ENCODE measurements around the gene HOXA13.

Gene HOXA13

DNA sequence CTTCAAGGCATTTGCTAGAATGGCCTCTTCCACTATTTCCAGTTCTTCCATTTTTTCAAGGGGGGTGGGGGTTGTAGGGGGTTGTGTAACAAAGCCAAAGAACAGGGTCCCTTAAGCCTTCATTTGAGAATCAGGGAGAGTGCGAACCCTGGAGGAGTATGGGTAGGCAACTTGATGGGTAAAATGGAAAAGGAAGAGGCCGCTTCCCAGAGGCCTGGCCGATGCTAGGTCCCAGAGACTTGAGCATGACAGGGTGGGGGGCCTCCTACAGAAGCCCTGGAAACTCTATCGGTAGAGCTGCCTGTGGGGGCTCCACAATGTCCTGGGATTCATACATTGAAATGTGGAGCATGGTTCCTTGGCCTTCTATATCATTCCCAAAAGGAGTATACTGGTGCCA, 9.1 kb upstream of the HOXA13 start:
- no peak for DNase-seq (ENCODE audit: low read depth in 2 of 2, low spot score in 1 of 2)

DNA sequence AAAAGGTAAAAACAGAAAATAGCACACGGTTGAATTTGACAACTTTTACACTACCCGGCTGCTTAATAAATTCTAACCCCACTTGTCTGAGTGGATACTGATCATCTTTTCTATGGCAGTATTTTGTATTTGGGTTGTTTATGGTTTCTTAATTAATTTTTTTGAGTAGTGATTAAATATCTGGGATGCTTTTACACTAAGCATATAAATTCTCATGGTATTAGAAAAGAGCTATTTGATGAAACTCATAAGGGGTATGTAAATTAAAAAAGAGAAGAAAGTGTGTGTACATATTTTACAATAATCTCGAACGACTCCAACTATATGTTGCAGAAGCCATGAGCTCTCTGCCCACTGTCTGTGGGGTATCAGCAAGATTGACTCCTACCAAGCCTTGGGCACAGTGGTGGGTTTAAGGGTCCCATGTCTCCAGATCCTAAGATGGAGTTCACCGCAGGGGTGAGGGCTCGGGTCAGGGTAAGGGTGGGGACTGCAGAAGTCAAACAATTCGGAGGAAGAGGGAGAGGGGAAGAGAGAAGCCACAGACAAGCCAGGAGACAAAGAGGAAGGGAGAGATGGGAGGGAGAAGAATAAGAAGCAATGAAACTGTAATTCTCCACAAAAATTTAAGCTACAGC, 7.6 kb upstream of the HOXA13 start:
- DNase-seq (ENCODE audit: low read depth in 2 of 2, low spot score in 1 of 2): no peak

DNA sequence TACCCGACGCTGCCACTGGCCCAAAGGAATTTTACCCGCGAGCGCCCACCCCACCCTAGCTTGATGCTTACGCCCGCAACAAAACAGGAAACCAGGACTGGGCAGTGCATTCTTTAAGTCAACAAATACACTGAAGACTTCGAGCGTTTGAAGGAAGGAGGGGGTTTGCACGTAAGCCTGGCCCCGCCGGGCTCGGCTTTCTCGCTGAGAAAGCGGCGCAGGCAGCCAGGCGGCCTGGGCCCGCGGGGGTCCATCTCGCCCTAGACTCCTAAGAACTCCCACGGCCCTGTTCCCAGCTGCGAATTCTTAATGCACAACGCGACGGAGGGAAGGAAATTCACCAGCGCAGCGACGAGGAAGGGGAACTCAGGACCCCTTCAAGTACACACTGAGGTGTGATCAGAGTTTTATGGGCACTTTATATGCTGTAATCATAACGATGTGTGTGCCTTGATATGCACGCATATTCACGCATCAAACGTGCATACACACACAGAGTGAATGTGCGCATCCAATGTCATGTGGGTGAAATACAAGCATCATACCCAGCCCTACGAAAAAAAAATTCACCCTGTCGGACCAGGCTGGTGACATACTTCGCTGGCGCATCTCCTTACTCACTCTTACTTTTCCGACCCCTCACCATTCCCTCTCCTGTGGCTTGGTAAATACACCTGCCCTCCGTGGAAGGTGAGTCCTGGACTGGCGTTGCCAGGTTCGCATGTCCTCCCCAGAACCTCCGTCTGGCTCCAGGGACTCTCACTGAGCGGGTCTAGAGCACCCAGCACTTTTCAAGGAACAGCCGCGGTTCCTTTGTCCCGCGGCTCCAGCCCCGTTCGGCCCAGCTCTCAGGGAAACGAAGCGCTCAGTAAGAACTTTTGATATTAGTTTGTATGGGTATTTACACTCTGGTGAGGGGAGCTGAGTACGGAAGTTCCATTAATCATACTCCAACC, 5.7 kb upstream of the HOXA13 start:
- no peak for DNase-seq (ENCODE audit: low read depth in 2 of 2, low spot score in 1 of 2)

DNA sequence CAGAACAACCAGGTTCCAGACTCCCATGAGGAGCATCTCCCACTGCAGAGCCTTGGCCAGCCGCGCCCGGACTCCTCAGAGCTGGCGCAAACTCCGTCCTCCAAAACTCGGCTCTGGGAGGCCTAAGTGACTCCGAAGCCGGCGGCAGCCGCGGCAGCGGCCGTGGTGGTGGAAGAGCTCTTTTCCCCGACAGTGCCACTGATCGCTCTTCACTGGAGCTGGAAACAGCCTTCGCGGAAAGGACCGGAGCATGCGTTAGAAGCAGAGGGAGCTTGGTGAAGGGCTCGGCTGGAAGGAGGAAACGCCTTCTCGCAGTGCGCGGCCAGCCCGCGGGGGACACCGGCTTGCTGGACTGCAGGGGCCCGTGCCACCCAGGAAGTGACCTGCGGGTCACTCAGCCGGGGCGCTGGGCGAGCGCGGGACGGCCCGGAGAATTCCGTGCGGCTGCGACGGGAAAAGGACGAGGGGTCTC, 5.0 kb upstream of the HOXA13 start:
- no peak for DNase-seq (ENCODE audit: low read depth in 2 of 2, low spot score in 1 of 2)

DNA sequence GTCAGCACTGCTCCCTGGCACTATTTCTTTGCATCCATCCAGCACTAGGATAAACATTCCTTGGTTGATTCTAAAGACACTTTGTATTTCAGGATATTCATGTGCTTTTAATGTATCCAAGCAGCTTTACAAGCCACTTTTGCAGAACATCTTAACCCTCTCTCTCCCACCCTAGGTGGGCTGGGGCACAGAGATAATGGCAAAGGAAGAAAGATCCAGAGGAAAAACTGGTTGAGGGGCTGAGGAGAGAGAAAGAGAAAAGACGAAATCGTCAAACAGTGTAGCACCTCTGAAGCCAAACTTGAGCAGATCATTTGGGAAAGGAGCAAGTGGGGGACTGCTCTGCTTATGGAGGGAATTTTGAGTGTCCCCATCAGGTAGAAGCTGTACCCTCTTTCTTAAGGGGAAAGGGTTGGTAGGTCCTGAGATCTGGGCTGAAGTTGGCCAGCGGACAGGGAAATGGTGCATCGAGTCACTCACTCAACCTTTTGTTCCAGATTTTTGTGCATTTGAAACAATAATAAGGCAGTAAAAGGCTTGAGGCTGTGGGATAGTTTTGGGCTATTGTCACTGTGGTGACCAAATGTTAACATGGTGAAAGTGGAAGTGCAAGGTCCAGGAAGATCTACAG, 4.2 kb upstream of the HOXA13 start:
- DNase-seq (ENCODE audit: low read depth in 2 of 2, low spot score in 1 of 2): no peak

DNA sequence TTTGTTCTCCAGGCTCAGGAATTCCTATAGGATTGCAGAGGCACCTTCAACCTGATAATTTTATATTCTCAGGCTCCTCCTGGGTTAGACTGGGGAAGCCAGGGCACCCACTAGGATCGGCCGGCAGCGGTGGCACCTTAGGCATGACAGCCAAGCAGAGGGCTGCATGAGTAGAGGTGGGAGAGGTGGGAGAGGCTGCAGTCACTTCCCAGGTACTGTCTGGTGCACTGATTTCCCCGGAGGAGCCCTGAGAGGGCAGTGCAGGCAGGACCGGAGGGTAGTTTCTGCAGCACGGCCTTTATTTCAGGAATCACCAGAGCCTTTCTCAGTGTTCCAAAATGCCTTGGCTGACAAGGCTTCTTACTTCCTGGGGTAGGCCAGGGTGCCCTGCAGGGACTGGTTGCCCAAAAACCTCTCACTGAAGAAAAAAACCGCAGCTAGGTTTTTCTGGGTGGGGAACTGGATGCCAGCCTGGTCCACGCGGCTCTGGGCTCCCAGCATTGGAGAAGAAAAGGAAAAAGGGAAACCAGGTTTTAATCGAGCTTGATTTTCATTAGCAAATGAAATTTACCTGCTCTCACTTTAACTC, 3.6 kb upstream of the HOXA13 start:
- no peak for DNase-seq (ENCODE audit: low read depth in 2 of 2, low spot score in 1 of 2)

DNA sequence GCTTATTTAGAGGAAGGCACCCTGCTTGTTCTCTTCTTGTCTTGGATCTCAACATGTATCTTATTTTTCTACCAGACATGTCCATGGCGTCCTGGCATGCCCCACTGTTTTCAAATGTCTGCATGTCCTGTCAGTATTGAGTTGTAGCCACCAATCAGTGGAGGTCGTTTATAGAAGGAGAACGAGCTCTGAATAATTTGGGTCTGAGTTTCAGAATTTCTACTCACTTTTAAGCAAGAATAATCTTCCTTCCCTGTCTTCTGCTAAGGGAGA, 2.9 kb upstream of the HOXA13 start:
- DNase-seq (ENCODE audit: low read depth in 2 of 2, low spot score in 1 of 2): no peak

DNA sequence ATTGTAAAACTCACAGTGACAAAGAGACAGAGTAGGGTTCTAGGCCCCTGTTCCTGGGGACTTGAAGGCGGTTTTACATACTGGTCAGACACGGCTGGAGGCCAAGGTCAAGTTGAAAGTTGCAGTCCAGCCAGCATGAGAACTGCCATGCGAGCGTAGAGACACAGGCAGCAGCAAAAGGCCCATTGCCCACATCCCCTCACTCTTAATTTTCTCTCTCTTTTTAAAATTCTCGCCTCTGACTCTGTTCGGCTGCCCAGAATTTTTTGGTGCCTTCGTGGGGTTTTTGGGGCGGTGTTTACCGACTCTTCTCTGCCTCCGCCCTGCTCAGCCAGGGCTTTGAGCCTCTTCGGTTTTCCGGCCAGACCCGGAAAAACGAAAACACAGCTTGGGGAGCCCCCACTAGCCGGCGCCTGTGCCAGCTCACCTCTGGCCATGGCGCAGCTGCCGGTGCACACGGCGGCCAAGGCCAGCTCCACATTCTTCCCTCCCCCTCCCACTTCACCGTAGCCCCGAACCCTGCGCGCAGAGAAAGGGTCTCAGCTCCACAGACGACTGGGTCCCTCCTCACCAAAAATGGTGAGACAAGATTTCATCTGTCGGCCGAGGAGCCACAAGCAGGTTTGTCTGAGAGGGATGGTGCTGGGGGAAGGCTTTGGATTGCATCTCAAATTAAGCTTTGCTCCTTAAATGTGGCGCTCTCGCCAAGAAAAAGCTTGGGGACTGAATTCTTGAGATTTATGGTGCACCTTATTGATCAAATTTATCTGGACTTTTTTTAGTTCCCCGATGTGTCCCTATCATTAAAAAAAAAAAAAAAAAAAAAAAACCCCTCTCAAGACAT, 2.3 kb upstream of the HOXA13 start:
- no peak for DNase-seq (ENCODE audit: low read depth in 2 of 2, low spot score in 1 of 2)

DNA sequence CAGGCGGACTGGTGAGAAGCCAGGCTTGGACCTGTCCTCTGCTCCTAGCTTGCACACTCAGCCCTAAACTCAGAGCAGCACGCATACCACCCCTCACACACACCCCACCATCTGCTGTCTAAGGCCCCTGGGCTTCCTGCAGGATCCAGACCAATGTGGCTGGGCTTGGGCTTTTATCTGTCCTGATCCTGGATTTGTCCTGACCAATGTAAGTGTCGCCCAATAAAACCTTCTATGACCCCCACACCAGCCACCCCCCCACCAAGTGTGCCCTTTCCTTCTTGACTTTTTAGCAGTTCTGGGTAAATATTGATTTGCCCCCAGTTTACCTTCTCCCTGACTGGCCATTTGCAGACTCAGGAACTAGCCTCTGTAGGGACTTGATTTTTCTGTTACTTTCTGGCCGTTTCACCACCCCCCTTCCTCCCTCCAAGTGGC, 1.7 kb upstream of the HOXA13 start:
- no peak for DNase-seq (ENCODE audit: low read depth in 2 of 2, low spot score in 1 of 2)

DNA sequence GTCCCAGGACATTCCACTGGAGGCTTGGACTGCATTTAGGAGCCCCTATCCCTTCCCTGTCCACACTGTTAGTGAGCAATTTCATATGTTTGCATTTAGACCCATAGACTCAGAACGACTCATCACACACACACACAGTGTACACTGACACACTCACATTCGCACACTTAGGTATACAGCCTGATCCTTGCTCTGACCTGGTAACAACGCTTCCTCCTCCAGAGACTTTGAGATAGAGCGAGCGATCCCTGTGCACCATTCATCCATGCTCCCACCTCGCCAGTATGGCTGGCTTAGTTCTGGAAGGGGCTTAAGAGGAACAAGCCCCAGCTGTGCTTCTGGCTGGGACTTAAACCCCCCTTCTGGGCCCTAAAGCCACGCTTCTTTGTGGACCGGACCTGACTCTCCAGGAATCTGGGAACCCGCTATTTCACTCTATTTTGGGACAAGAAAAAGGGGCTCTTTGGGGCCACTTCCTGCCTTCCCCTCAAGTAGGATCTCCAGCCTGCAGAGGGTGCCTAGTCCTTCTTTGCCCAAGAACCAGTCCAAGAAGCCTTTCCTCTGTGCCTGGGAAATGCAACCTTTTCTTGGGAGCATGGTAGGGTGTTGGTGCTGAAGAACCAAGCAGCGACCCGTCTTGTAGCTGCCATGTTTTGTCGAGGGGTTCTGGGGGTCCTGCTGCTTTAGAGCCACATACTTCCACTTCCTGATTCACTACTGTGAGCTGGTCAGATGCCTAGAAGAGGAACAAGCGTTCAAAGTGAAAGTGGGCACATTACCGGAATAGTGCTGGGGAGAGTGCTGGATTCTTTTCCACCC, 1.1 kb upstream of the HOXA13 start:
- DNase-seq (ENCODE audit: low read depth in 2 of 2, low spot score in 1 of 2): no peak

DNA sequence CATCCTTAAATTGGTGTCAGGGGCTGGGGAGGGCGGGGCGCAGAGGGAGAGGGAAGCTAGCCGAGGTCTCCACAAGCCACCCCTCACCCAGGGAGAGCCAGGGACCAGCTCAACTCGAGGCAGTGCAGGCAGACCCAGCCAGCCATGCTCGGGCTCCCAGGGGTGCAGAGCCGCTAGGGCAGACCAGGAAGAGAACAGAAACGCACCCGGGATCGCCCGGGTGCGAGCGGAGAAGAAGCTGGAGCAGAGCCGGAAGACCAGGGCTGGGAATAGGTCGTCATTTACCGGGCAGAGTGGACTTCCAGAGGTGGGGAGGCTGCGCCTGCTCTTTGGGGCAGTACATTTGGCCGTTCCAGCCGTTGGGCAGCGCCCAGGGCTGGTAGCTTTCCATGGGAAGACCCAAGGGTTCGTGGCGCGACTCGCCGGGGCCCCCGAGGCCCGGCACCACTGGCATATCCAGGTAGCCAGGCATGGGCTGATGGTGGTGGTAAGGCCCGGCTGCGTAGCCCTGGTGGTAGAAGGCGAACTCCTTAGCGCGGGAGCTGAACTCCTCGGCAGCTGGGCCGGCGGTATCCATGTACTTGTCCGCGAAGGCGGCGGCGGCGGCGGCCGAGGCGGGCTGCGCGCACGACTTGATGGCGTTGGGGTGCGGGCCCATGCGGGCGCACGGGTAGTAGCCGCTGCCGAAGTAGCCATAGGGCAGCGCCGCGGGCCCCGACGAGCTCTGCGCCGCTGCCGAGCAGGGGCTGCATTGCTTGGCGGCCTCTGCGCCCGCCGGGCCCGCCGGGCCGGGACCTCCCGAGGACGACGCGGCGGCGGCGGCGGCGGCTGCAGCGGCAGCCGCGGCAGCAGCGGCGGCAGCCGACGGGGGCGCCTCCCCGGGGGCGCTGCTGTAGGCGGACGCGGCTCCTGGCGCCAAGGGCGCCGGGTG, 755 bp downstream of the HOXA13 start:
- DNase-seq (ENCODE audit: low read depth in 2 of 2, low spot score in 1 of 2): no peak

DNA sequence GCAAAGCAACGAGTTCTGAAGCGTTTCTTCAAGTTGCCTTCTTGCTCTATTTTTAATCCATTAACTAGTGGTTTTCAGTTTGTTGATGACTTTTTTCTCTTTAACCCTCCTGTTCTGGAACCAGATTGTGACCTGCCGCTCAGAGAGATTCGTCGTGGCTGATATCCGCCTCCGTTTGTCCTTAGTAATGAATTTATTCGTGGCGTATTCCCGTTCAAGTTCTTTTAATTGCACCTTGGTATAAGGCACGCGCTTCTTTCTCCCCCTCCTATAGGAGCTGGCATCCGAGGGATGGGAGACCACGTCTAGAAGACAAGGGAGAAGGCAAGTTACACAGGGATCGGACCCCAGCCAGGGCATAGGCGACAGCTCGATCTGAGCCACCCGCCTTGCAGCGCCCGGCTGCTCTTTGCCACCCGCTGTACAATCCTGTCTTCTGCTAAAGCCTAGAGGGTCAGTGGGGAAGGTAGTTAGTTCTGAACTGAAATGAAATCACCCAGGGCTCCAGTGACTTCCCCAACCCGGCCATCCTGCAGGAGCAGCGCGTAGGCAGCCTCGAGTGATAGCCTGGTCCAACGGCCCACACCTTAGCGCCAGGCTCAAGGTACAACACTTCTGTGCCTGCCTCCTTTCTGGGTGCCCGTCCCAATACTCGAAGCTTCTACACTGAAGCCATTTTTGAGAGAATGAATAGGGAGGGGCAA, 1.6 kb downstream of the HOXA13 start:
- no peak for DNase-seq (ENCODE audit: low read depth in 2 of 2, low spot score in 1 of 2)

DNA sequence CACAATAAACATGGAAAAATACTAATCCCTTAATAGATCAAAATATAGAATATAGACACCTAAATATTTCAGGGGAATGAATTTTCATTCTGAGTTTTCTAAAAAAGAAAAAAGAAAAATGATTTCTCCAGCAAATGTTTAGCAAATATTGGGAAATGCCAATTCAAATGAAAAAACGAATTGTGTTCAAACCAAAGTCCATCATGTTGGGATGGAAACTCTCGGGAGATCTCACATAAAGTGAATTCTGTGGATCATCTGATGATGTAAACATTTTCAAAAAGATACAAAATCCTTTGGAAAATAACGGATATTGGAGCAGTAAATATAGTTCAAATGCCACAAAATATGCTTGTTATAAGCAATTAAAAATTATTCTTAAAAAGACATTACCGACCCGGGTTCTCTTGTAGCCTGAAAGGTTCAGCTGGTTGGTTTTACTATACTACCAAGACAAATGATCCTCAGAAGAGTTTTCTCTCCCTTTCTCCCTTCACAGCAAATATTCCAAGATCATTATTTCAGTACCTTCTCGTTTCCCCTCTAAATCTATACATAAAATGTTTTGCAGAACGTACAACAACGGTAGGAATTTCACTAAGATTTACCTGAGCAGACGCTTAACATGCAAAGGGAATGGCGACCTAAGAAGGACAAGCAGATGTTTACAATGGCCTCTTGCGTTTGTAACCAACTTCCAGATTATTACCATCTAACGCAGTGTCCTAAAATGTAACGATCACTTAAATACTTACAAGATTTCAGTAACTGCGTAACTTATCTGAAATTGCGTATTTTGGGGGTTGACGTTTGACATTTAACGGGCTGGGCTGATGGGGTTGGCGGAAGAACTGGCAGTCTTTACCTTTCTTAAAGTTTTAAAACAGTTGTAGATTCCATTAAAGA, 2.5 kb downstream of the HOXA13 start:
- DNase-seq (ENCODE audit: low read depth in 2 of 2, low spot score in 1 of 2): no peak

DNA sequence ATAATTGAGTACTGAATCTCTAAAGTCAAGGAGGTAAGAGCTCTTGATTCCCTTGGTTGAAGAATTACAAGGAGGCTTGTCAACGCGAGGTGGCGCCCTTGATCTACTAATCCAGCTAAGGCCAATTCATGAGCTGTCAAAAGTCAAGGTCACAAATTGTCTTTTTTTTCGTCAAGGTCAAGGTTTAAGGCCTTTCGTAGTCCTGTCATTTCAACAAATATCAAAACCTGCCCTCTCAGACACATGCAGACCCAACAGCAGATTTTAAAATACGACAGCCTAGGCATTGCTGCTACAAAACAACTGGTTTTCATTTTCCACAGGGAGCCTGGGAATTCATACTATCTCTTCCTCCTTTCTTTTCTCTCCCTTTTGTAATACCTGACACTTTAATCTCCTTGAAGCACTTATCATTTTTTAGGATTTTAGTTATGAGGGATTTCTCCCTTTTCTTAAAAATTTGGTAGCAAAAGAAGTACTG, 3.6 kb downstream of the HOXA13 start:
- peak; percentile 58 to 75 for DNase-seq (ENCODE audit: low read depth in 2 of 2, low spot score in 1 of 2)

DNA sequence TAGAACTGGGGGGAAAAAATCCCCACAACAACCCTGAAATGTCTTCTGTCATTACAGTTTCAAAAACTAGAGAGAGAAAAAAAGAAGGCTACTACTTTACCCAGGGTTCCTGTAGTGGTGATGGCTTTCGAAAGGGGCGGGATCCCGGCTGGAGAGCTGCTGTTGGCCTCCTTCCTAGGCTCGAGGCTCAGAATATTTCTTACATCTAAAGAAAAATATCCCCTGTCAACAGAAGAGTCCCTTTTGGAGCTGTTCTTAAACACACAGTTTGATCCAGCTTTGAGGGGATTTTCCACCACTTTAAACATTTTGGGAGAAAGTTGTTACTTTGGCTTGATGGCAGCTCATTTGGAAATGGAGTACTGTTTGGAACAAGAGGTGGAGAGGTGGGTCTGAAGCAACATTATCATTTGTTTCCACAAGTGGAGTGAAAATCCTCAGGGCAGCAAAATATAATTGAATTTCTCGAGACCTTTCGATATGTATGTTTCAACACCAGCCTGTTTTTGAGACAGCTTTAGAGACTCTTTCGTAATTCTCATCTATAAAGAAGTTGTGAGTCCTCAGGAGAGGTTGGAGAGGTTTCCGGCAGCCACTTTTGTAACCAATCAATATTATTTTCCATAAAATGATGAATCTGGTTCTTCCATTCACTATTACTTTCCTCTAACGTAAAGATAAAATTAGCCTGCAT, 5.1 kb downstream of the HOXA13 start:
- no peak for DNase-seq (ENCODE audit: low read depth in 2 of 2, low spot score in 1 of 2)

DNA sequence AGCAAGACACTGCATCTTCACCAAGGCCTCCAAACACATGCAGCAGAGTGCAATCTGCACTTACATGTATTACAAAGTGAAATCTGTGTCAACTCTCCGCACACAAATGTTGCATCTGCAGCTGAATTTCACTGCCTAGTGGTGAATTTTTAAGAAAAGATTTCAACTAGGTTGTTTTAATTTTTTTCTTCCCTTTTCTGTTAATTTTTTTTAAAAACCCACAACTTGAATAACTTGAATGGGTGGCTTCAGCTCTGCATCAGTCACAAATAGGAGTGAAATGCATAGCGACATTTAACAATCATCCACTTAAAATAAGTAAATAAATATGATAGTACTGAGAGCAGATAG, 5.9 kb downstream of the HOXA13 start:
- DNase-seq (ENCODE audit: low read depth in 2 of 2, low spot score in 1 of 2): no peak
